HepG2 (cell line): ENCODE data around the gene FBXW12. TPM values are rescaled to one million over a fixed set of nuclear protein-coding genes. Genes with fewer than 3 reads are reported as not detected.

ENCODE experiments used
- ISL2 ChIP-seq: sonication (generic); formaldehyde crosslinking; IDR thresholded peaks from 2 replicates; pipeline ENCODE4 v1.5.0; 2020; ENCODE audit warnings: missing genetic modification reagents
- MTF2 ChIP-seq: sonication (generic); formaldehyde crosslinking; IDR thresholded peaks from 2 replicates; pipeline ENCODE4 v1.5.0; 2020; ENCODE audit warnings: missing genetic modification reagents, borderline replicate concordance
- PITX1 ChIP-seq: sonication (generic); formaldehyde crosslinking; IDR thresholded peaks from 2 replicates; pipeline ENCODE4 v1.5.1; 2020; ENCODE audit warnings: mild to moderate bottlenecking, missing genetic modification reagents
- RXRB ChIP-seq: IDR thresholded peaks from 2 replicates; pipeline ENCODE4 v1.6.1; 2016; ENCODE audit warnings: borderline replicate concordance, missing genetic modification reagents, missing compliant biosample characterization
- SOX6 ChIP-seq, 2 experiments: fragments of 450-650 bp in 1 of 2; sonication (generic) in 1 of 2; formaldehyde crosslinking in 1 of 2; IDR thresholded peaks; 2 replicates each; pipeline versions ENCODE4 v1.4.0 to v1.6.1; 2017 to 2020; ENCODE audit warnings: antibody characterized with exemption in 1 of 2, mild to moderate bottlenecking in 1 of 2, missing genetic modification reagents in 1 of 2
- TBX2 ChIP-seq: sonication (generic); formaldehyde crosslinking; IDR thresholded peaks from 2 replicates; pipeline ENCODE4 v1.5.0; 2020; ENCODE audit warnings: missing genetic modification reagents, mild to moderate bottlenecking, borderline replicate concordance
- TOPORS ChIP-seq: sonication (generic); formaldehyde crosslinking; IDR thresholded peaks from 2 replicates; pipeline ENCODE4 v1.8.0; 2023; ENCODE audit warnings: mild to moderate bottlenecking, missing genetic modification reagents
- ZNF235 ChIP-seq: sonication (generic); formaldehyde crosslinking; IDR thresholded peaks from 2 replicates; pipeline ENCODE4 v1.8.1; 2023; ENCODE audit warnings: mild to moderate bottlenecking, missing genetic modification reagents, borderline replicate concordance
- ZNF484 ChIP-seq: sonication (generic); formaldehyde crosslinking; IDR thresholded peaks from 2 replicates; pipeline ENCODE4 v1.5.1; 2020; ENCODE audit warnings: mild to moderate bottlenecking, low read depth, missing genetic modification reagents, borderline replicate concordance
- ZNF703 ChIP-seq: sonication (generic); formaldehyde crosslinking; IDR thresholded peaks from 2 replicates; pipeline ENCODE4 v1.5.1; 2020; ENCODE audit warnings: missing genetic modification reagents, mild to moderate bottlenecking, moderate library complexity, borderline replicate concordance
- ZNF878 ChIP-seq: sonication (generic); formaldehyde crosslinking; IDR thresholded peaks from 2 replicates; pipeline ENCODE4 v1.8.1; 2023; ENCODE audit warnings: mild to moderate bottlenecking, missing genetic modification reagents, moderate library complexity
- ZSCAN20 ChIP-seq: sonication (generic); formaldehyde crosslinking; IDR thresholded peaks from 2 replicates; pipeline ENCODE4 v1.4.0; 2020; ENCODE audit warnings: missing genetic modification reagents, mild to moderate bottlenecking, borderline replicate concordance
- polyA plus RNA-seq, 8 experiments: library from polyadenylated mRNA; depleted of rRNA in 3 of 8; stranded (reverse) in 7 of 8; unstranded in 1 of 8; fragments of >200 nt; fragmentation: Illumina TruSeq in 4 of 8; extraction: Trizol in 4 of 8; gene quantifications; 2 replicates each; pipeline versions ENCODE4 v1.2.1 to v1.2.3, GENCODE V29; 2011 to 2016; ENCODE audit warnings: low read depth in 4 of 8, missing spikeins in 1 of 8, mixed read lengths in 1 of 8; ENCODE audit not compliant: insufficient read depth in 1 of 8
- total RNA-seq, 5 experiments: library from RNA; depleted of rRNA; stranded (reverse); fragments of >200 nt; fragmentation: Illumina TruSeq; extraction: Trizol; gene quantifications; 2 replicates each; pipeline ENCODE4 v1.2.3, GENCODE V29; 2016; ENCODE audit warnings: low read depth in 1 of 5
- TF ChIP-seq, protein P1 (sequence below): sonication (generic); formaldehyde crosslinking; IDR thresholded peaks from 2 replicates; pipeline ENCODE4 v1.5.1; 2020; ENCODE audit warnings: mild to moderate bottlenecking, moderate library complexity, missing genetic modification reagents
- TF ChIP-seq, protein P2 (sequence below): sonication (generic); formaldehyde crosslinking; IDR thresholded peaks from 2 replicates; pipeline ENCODE4 v1.8.1; 2023; ENCODE audit warnings: mild to moderate bottlenecking, missing genetic modification reagents, borderline replicate concordance
- TF ChIP-seq, protein P3 (sequence below): sonication (generic); formaldehyde crosslinking; IDR thresholded peaks from 2 replicates; pipeline ENCODE4 v1.4.0; 2020; ENCODE audit warnings: missing genetic modification reagents

Gene FBXW12
- total and polyA plus RNA-seq, 2 of the 13 experiments (the other 11 are each of a cell fraction or from before 2014, with no cell fraction given), result not detected

DNA sequence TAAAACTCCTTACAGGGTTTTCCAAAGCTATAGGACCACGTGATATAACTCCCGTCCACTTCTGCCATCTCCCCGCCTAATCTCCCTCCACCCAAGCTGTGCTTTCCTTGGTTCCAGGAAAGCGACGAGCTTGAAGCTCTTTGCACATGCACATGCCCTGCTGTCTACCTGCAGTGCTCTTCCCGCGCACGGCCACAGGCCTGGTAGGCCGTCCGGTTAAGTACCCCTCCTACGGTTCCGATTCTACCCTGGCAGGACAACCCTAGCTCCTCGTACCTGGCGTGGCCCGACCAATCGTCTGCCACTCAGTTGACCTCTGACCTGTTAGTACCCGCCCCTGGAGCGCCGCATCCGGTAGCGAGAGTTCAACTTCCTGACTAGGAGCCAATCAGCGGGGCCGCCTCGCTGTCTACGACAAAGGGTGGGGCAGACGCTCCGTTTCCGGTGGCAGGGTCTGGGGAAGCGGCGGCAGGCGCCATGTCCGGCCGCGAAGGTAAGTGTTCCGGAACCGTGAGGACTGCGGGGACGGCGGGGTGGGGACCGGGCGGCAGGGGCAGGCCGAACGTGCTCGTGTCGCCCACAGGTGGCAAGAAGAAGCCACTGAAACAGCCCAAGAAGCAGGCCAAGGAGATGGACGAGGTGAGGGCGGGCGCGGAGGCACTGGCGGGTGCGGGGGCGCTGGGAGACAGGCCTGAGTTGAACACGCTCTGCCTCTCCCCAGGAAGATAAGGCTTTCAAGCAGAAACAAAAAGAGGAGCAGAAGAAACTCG is 68.0 kb downstream of the FBXW12 start, which contains the start of the genes CCDC51 and TMA7 (continued):
- TF ChIP-seq, protein P1, sequence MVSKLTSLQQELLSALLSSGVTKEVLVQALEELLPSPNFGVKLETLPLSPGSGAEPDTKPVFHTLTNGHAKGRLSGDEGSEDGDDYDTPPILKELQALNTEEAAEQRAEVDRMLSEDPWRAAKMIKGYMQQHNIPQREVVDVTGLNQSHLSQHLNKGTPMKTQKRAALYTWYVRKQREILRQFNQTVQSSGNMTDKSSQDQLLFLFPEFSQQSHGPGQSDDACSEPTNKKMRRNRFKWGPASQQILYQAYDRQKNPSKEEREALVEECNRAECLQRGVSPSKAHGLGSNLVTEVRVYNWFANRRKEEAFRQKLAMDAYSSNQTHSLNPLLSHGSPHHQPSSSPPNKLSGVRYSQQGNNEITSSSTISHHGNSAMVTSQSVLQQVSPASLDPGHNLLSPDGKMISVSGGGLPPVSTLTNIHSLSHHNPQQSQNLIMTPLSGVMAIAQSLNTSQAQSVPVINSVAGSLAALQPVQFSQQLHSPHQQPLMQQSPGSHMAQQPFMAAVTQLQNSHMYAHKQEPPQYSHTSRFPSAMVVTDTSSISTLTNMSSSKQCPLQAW (CRISPR knock-in tag), result peak; percentile 87
- TF ChIP-seq ZNF878 (CRISPR knock-in tag) (no peak), ISL2 (CRISPR knock-in tag) (peak; percentile 28; the same call in 1 of the 2 replicates), ZNF703 (CRISPR knock-in tag) (no peak), ZNF484 (CRISPR knock-in tag) (no peak), SOX6 (IDR thresholded peaks at IDR 0.05) (no peak), SOX6 (CRISPR knock-in tag; IDR thresholded peaks at IDR 0.05) (peak; percentile 39; the same call in 1 of the 2 replicates), RXRB (CRISPR knock-in tag) (peak; percentile 52; the same call in 1 of the 2 replicates), TBX2 (CRISPR knock-in tag) (peak; percentile 92), PITX1 (CRISPR knock-in tag) (peak; percentile 60; the same call in 1 of the 2 replicates), ZSCAN20 (CRISPR knock-in tag) (no peak), ZNF235 (CRISPR knock-in tag) (peak; percentile 76; the same call in 1 of the 2 replicates), MTF2 (CRISPR knock-in tag) (no peak), TOPORS (CRISPR knock-in tag) (peak; percentile 75)
- TF ChIP-seq, protein P2, sequence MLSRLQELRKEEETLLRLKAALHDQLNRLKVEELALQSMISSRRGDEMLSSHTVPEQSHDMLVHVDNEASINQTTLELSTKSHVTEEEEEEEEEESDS (CRISPR knock-in tag), result no peak
- TF ChIP-seq, protein P3, sequence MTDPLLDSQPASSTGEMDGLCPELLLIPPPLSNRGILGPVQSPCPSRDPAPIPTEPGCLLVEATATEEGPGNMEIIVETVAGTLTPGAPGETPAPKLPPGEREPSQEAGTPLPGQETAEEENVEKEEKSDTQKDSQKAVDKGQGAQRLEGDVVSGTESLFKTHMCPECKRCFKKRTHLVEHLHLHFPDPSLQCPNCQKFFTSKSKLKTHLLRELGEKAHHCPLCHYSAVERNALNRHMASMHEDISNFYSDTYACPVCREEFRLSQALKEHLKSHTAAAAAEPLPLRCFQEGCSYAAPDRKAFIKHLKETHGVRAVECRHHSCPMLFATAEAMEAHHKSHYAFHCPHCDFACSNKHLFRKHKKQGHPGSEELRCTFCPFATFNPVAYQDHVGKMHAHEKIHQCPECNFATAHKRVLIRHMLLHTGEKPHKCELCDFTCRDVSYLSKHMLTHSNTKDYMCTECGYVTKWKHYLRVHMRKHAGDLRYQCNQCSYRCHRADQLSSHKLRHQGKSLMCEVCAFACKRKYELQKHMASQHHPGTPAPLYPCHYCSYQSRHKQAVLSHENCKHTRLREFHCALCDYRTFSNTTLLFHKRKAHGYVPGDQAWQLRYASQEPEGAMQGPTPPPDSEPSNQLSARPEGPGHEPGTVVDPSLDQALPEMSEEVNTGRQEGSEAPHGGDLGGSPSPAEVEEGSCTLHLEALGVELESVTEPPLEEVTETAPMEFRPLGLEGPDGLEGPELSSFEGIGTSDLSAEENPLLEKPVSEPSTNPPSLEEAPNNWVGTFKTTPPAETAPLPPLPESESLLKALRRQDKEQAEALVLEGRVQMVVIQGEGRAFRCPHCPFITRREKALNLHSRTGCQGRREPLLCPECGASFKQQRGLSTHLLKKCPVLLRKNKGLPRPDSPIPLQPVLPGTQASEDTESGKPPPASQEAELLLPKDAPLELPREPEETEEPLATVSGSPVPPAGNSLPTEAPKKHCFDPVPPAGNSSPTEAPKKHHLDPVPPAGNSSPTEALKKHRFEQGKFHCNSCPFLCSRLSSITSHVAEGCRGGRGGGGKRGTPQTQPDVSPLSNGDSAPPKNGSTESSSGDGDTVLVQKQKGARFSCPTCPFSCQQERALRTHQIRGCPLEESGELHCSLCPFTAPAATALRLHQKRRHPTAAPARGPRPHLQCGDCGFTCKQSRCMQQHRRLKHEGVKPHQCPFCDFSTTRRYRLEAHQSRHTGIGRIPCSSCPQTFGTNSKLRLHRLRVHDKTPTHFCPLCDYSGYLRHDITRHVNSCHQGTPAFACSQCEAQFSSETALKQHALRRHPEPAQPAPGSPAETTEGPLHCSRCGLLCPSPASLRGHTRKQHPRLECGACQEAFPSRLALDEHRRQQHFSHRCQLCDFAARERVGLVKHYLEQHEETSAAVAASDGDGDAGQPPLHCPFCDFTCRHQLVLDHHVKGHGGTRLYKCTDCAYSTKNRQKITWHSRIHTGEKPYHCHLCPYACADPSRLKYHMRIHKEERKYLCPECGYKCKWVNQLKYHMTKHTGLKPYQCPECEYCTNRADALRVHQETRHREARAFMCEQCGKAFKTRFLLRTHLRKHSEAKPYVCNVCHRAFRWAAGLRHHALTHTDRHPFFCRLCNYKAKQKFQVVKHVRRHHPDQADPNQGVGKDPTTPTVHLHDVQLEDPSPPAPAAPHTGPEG (CRISPR knock-in tag), result peak; percentile 17; the same call in 1 of the 2 replicates
